Measurements from ENCODE around the gene OSGIN1. TPM values are rescaled to one million over a fixed set of nuclear protein-coding genes. Genes with fewer than 3 reads are reported as not detected.

OSGIN1 gene
- total RNA-seq, 1 experiment from 2014 or later: 21.8 TPM

DNA sequence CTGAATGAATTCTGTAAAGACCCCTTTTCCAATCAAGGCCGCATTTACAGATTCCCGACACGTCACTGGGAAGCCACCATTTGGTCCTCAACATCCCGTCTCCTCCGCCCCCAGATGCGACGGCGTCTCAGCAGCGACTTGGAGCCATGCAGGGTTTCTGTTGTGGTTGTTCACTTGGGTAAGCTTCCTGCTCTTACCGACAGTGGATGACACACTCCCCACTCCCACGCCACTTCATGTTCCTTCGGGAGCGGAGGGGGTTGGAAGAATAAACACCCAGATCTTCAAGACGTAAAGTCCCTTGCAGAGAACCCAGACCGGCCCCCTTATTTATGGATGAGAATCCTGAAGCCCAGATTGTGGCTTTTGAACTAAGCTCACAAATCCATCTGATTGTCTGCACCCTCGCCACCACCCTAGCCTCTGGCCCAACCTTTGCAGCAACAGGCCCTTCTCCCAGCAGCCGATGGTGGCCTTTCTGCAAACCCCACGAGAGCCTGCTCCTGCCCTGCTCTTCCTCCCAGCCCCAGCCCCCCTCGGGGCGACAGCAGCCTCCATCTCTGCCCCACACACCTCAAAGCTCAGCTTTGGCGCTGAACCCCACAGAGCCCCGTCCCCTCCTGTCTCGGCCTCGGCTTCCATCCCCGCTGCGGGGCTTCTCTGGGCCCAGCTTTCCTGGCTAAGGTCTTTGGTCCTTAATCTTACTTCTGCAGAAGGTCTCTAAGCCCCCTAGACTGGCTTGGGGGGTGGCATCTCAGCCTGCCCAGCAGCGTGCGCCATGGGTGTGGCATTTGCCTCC, 19.0 kb upstream of the OSGIN1 start:
- POLR2A ChIA-PET: interaction anchor here (0.6 kb wide), 1 partner anchor 138 kb away, joined by 3 read pairs; no protein-coding TSS in a partner anchor
- Histone ChIP-seq H3K9me3 (no peaks in the 10 kb centered on the region), H3K36me3 (ENCODE audit: control insufficient read depth, insufficient read depth, low read length) (no peaks in the 10 kb centered on the region), H3K27me3 (replicated peaks; ENCODE audit: control insufficient read depth, insufficient read depth, low read length) (no peaks in the 10 kb centered on the region), H3K4me1 (peaks cover 11% of the 10 kb centered on the region), H3K4me3 (ENCODE audit: low read depth, low read length) (no peak overlapping the region)
- CTCF ChIA-PET: no interaction called here
- Mint-ChIP-seq H3K9me3 (ENCODE audit: unreplicated experiment) (no peaks in the 10 kb centered on the region), H3K27me3 (ENCODE audit: insufficient read depth, unreplicated experiment) (no peaks in the 10 kb centered on the region), H3K27ac (ENCODE audit: unreplicated experiment) (no peak overlapping the region), H3K4me3 (ENCODE audit: unreplicated experiment) (no peak overlapping the region), H3K4me1 (ENCODE audit: low read depth, unreplicated experiment) (peaks cover 8% of the 10 kb centered on the region), H3K36me3 (ENCODE audit: insufficient read depth, unreplicated experiment) (peaks cover 30% of the 10 kb centered on the region)
- BruUV-seq (replicated peaks): no TSS peak
- TF ChIP-seq, protein P1, sequence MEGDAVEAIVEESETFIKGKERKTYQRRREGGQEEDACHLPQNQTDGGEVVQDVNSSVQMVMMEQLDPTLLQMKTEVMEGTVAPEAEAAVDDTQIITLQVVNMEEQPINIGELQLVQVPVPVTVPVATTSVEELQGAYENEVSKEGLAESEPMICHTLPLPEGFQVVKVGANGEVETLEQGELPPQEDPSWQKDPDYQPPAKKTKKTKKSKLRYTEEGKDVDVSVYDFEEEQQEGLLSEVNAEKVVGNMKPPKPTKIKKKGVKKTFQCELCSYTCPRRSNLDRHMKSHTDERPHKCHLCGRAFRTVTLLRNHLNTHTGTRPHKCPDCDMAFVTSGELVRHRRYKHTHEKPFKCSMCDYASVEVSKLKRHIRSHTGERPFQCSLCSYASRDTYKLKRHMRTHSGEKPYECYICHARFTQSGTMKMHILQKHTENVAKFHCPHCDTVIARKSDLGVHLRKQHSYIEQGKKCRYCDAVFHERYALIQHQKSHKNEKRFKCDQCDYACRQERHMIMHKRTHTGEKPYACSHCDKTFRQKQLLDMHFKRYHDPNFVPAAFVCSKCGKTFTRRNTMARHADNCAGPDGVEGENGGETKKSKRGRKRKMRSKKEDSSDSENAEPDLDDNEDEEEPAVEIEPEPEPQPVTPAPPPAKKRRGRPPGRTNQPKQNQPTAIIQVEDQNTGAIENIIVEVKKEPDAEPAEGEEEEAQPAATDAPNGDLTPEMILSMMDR (IDR thresholded peaks at IDR 0.05; ENCODE audit: insufficient read depth in 1 of 2, low read depth in 1 of 2, low read length in 1 of 2, severe bottlenecking in 1 of 2, unreplicated experiment in 1 of 2): no peak
- DNase-seq: no peak
- intact Hi-C loops (cut with micrococcal nuclease; ENCODE audit: unreplicated experiment): no loop called here

DNA sequence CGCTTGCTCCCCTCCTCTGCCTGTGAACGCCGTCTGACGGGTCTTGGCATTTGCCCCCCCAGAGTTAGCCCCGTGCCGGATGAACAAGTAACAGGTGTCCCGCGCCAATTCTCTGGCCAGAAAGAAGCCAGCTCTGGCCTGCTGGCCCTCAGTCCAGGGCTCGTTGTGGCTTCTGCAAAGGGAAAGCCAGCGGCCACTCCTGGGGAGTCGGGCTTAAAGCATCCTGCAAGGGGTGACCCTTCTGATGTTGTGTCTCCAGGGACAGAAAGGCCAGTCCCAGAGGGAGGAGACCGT, 18.4 kb upstream of the OSGIN1 start:
- DNase-seq: no peak
- H3K36me3 ChIP-seq (ENCODE audit: control insufficient read depth, insufficient read depth, low read length): no peaks in the 10 kb centered on the region
- TF ChIP-seq, protein P1 (IDR thresholded peaks at IDR 0.05; ENCODE audit: insufficient read depth in 1 of 2, low read depth in 1 of 2, low read length in 1 of 2, severe bottlenecking in 1 of 2, unreplicated experiment in 1 of 2): no peak
- BruUV-seq (replicated peaks): no TSS peak
- no peak overlapping the region for H3K4me3 ChIP-seq (ENCODE audit: low read depth, low read length)
- H3K9me3 ChIP-seq: no peaks in the 10 kb centered on the region
- Mint-ChIP-seq H3K9me3 (ENCODE audit: unreplicated experiment) (no peaks in the 10 kb centered on the region), H3K27ac (ENCODE audit: unreplicated experiment) (no peak overlapping the region), H3K27me3 (ENCODE audit: insufficient read depth, unreplicated experiment) (no peaks in the 10 kb centered on the region), H3K4me1 (ENCODE audit: low read depth, unreplicated experiment) (peaks cover 13% of the 10 kb centered on the region), H3K4me3 (ENCODE audit: unreplicated experiment) (no peak overlapping the region), H3K36me3 (ENCODE audit: insufficient read depth, unreplicated experiment) (peaks cover 30% of the 10 kb centered on the region)
- ChIA-PET POLR2A (no interaction called here), CTCF (no interaction called here)
- H3K27me3 ChIP-seq (replicated peaks; ENCODE audit: control insufficient read depth, insufficient read depth, low read length): no peaks in the 10 kb centered on the region
- H3K4me1 ChIP-seq: peaks cover 8% of the 10 kb centered on the region
- intact Hi-C loops (cut with micrococcal nuclease; ENCODE audit: unreplicated experiment): no loop called here

DNA sequence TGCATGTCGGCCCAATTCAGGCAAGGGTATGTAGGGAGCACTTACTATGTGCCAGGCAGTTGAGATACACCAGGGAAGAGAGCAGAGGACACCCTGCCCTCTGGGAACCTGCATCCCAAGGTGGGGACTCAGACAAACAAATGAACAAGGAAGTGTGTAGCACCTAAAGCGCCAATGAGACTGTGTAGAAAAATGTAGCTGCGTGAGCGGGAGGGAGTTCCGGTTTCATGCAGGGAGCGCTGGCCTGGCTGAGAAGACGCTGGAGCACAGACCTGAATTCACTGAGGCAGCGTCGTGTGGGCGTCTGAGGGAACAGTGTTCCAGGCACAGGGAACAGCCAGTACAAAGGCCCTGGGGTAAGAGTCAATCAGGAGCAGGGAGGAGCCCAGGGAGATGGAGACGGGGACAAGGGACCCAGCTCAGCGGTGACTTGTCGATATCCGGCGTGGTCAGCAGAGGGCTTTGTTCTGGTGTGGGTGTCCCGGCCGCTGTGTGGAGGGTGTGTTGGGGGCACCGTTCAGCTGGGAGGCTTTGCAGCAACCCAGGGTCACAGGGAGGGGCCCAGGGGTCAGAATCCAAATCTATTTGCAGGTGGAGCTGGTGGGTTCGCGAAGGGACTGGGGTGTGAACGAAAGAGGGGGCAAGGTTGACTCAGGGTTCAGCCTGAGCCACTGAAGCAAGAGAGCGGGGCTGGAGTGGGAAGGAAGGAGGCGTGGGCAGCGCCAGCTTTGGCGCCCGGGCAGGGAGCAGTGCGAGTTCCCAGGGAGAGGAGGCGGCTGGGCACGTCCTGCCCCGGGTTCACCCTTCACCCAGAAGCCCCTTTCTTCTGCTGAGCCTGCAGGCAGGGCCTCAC, 17.8 kb upstream of the OSGIN1 start:
- Histone ChIP-seq H3K36me3 (ENCODE audit: control insufficient read depth, insufficient read depth, low read length) (no peaks in the 10 kb centered on the region), H3K4me1 (peaks cover 2% of the 10 kb centered on the region), H3K4me3 (ENCODE audit: low read depth, low read length) (no peak overlapping the region), H3K9me3 (no peaks in the 10 kb centered on the region), H3K27me3 (replicated peaks; ENCODE audit: control insufficient read depth, insufficient read depth, low read length) (no peaks in the 10 kb centered on the region)
- H3K27me3 Mint-ChIP-seq (ENCODE audit: insufficient read depth, unreplicated experiment): no peaks in the 10 kb centered on the region
- H3K36me3 Mint-ChIP-seq (ENCODE audit: insufficient read depth, unreplicated experiment): peaks cover 24% of the 10 kb centered on the region
- POLR2A ChIA-PET: no interaction called here
- no peaks in the 10 kb centered on the region for H3K9me3 Mint-ChIP-seq (ENCODE audit: unreplicated experiment)
- TF ChIP-seq, protein P1 (IDR thresholded peaks at IDR 0.05; ENCODE audit: insufficient read depth in 1 of 2, low read depth in 1 of 2, low read length in 1 of 2, severe bottlenecking in 1 of 2, unreplicated experiment in 1 of 2): no peak
- H3K4me1 Mint-ChIP-seq (ENCODE audit: low read depth, unreplicated experiment): peaks cover 8% of the 10 kb centered on the region
- H3K4me3 Mint-ChIP-seq (ENCODE audit: unreplicated experiment): no peak overlapping the region
- intact Hi-C loops (cut with micrococcal nuclease; ENCODE audit: unreplicated experiment): no loop called here
- DNase-seq: no peak
- CTCF ChIA-PET: interaction anchor here (0.6 kb wide), 1 partner anchor 155 kb away, joined by 3 read pairs; no protein-coding TSS in a partner anchor
- H3K27ac Mint-ChIP-seq (ENCODE audit: unreplicated experiment): no peak overlapping the region
- no TSS peak for BruUV-seq (replicated peaks)
